T-helper 1 cell treated with Interleukin-12 subunit alpha and Interleukin-12 subunit beta and Interleukin-4 antibody, amounts not matched to agents 30 μg/mL and 1 μg/mL, for 36 hours (primary cell): Measurements from ENCODE around the gene GTF2B.
"Not testable (repeated sequence)": the region's sequence is repeated elsewhere in the genome, so short reads cannot be mapped to it uniquely, and the experiment has no call there.

Source experiments
- H3K27ac Mint-ChIP-seq: one replicate; pipeline ENCODE4 v1.8.0; 2021; ENCODE audit warnings: mild to moderate bottlenecking, mixed read lengths
- H3K27me3 Mint-ChIP-seq: one replicate; pipeline ENCODE4 v1.8.0; 2021; ENCODE audit warnings: low read depth, mixed read lengths
- H3K36me3 Mint-ChIP-seq: one replicate; pipeline ENCODE4 v1.8.0; 2021; ENCODE audit warnings: low read depth, mixed read lengths
- H3K4me1 Mint-ChIP-seq: one replicate; pipeline ENCODE4 v1.8.0; 2021; ENCODE audit warnings: low read depth, mixed read lengths
- H3K4me3 Mint-ChIP-seq: one replicate; pipeline ENCODE4 v1.8.0; 2021; ENCODE audit warnings: mild to moderate bottlenecking, moderate library complexity, mixed read lengths
- H3K9me3 Mint-ChIP-seq: one replicate; pipeline ENCODE4 v1.8.0; 2021; ENCODE audit warnings: mixed read lengths

Gene GTF2B

GRCh38 chr1:88900883-88901282 lies 9.5 kb upstream of the GTF2B start:
- Mint-ChIP-seq H3K27me3 (no peaks in the 10 kb centered on the region), H3K9me3 (no peaks in the 10 kb centered on the region)

DNA sequence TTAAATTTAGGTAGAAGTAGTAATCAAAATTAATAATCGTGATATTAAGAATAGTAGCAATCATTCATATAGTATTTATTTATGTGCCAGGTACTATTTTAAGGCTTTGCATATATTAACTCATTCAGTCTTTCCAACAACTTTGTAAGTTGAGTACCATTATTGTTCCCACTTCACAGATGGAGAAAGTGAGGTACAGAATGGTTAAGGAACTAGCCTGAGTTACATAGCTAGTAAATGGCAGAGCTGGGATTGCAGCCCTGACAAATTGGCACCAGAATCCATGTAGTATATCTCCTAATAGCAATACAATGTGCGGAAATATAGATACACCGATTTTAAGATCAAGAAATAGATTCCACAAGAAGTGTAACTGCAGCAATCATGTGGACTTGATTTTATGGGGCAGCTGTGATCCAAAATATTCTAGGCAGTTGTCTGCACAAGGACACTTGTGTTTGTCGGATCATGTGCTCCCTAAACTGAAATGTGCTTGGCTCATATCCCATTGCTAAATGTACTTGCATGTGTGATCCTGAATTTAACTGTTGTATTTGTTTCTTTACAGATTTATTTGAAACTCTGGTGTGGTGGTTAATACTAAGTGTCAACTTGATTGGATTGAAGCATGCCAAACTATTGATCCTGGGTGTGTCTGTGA lies 5.8 kb upstream of the GTF2B start:
- no peaks in the 10 kb centered on the region for H3K27me3 Mint-ChIP-seq
- H3K4me3 Mint-ChIP-seq: no peak overlapping the region
- peaks cover 13% of the 10 kb centered on the region for H3K4me1 Mint-ChIP-seq
- no peak overlapping the region for H3K27ac Mint-ChIP-seq
- H3K36me3 Mint-ChIP-seq: no peaks in the 10 kb centered on the region
- H3K9me3 Mint-ChIP-seq: peaks cover 1% of the 10 kb centered on the region

More at GRCh38 chr1:88900883-88901282, 9.5 kb upstream of the GTF2B start:
- Mint-ChIP-seq H3K27ac (no peak overlapping the region), H3K4me1 (no peaks in the 10 kb centered on the region), H3K4me3 (no peak overlapping the region), H3K36me3 (no peaks in the 10 kb centered on the region)

- Mint-ChIP-seq H3K9me3 (peaks cover 4% of the 10 kb centered on the region), H3K4me3 (peak overlapping the region; percentile 91), H3K27ac (peak overlapping the region; percentile 91)
Measured at GRCh38 chr1:88892357-88892877, 1.1 kb upstream of the GTF2B start.

DNA sequence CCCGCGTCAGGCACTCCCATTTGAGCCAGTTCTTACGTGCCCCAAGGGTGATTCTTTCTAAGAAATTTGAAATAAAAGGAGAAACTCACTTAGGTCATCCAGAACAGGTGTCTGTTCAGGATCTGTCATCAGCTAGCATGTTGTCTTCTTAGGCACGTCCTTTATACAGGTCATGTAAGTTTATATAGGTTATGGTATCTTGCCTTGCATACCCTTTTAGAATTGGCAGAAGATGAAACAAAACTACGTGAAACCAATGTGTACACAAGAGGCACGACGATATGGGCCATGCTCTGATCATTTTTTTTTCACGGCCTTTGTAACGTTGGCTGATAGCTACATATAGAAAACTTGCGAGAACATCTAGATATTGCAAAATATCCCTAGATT lies 579 bp upstream of the GTF2B start:
- Mint-ChIP-seq H3K36me3 (peaks cover 10% of the 10 kb centered on the region), H3K9me3 (peaks cover 4% of the 10 kb centered on the region), H3K4me1 (peaks cover 38% of the 10 kb centered on the region)

More at GRCh38 chr1:88892357-88892877, 1.1 kb upstream of the GTF2B start:
- peaks cover 7% of the 10 kb centered on the region for H3K36me3 Mint-ChIP-seq
- peaks cover 38% of the 10 kb centered on the region for H3K4me1 Mint-ChIP-seq
- H3K27me3 Mint-ChIP-seq: no peaks in the 10 kb centered on the region

DNA sequence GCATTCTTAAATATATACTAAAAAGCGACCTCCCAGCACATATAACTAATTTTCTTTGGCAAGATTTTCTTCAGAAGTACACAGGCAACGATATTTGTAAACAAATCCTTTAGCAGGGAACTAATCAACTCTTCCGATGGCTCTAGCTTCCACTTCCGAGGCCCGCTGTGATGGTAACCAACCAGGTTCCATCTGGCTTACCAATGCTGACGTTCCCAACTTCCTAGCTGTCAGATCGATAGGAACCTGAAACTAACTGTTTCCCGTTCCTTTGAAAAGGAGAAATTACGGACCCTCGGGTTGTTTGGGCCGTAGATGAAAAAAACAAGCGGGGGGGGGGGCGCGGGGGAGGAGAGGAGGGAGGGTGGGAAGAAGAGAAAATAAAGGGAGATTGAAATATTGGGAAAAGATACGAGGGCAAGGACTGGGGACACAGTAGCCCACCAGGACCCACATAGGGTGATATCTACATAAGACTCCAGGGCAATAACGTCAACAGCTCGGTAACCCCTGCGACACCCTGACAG lies 513 bp downstream of the GTF2B start:
- H3K4me1 Mint-ChIP-seq: peaks cover 38% of the 10 kb centered on the region
- H3K27me3 Mint-ChIP-seq: no peaks in the 10 kb centered on the region
- peaks cover 4% of the 10 kb centered on the region for H3K9me3 Mint-ChIP-seq
- peak overlapping the region; percentile 91 for H3K27ac Mint-ChIP-seq
- H3K36me3 Mint-ChIP-seq: peaks cover 14% of the 10 kb centered on the region
- peak overlapping the region; percentile 91 for H3K4me3 Mint-ChIP-seq

More for the DNA sequence above, 579 bp upstream of the GTF2B start:
- H3K27ac Mint-ChIP-seq: peak overlapping the region; percentile 91
- H3K4me3 Mint-ChIP-seq: peak overlapping the region; percentile 91
- H3K27me3 Mint-ChIP-seq: no peaks in the 10 kb centered on the region

DNA sequence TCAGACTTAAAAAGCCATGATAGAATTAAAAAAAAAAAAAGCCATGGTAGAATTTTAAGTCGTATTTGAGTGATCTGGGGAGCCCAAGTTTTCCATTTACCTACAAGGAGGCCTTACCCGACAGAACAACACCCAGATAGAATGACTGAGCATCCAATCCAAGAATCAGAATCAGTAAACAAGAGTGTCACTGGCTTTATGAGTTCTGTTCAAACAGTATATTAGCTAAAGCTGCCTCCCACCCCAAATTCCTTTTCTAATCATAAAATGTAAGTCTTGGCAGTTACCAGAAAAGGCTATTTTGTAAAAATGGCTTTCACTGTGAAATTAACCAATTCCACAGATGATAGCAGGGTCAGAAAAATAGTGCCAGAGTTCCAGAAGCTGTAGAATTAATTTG lies 1.2 kb downstream of the GTF2B start:
- peaks cover 4% of the 10 kb centered on the region for H3K9me3 Mint-ChIP-seq
- peaks cover 14% of the 10 kb centered on the region for H3K36me3 Mint-ChIP-seq
- no peaks in the 10 kb centered on the region for H3K27me3 Mint-ChIP-seq
- peak overlapping the region; percentile 91 for H3K4me3 Mint-ChIP-seq
- H3K4me1 Mint-ChIP-seq: peaks cover 38% of the 10 kb centered on the region
- H3K27ac Mint-ChIP-seq: peak overlapping the region; percentile 91

DNA sequence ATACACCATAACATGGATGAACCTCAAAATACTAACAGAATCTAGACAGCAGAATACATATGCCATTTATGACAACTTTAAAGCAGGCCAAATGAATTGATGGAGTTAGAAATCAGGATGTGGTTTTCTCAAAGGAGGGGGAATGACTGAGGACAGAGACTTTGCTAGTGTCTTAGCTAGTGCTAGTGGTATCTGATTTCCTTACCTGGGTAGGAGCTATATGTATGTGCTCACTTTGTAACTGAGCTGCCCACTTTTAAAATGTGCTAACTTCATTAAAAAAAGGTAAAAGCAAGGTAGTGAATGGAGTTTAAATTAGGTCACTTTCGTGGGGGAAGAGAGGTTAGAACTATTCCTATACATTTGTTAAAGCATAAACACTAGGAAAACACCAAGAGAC lies 2.6 kb downstream of the GTF2B start:
- Mint-ChIP-seq H3K27me3 (no peaks in the 10 kb centered on the region), H3K27ac (peak overlapping the region; percentile 76), H3K36me3 (peaks cover 18% of the 10 kb centered on the region), H3K4me1 (peaks cover 36% of the 10 kb centered on the region), H3K4me3 (peak overlapping the region; percentile 74), H3K9me3 (peaks cover 4% of the 10 kb centered on the region)

GRCh38 chr1:88885933-88886332 lies 5.4 kb downstream of the GTF2B start:
- Mint-ChIP-seq H3K27ac (no peak overlapping the region), H3K27me3 (no peaks in the 10 kb centered on the region), H3K4me3 (no peak overlapping the region), H3K9me3 (no peaks in the 10 kb centered on the region), H3K4me1 (peaks cover 27% of the 10 kb centered on the region), H3K36me3 (peaks cover 24% of the 10 kb centered on the region)

- Mint-ChIP-seq H3K4me1 (peaks cover 12% of the 10 kb centered on the region), H3K4me3 (no peak overlapping the region), H3K9me3 (no peaks in the 10 kb centered on the region), H3K27ac (no peak overlapping the region), H3K36me3 (peaks cover 23% of the 10 kb centered on the region), H3K27me3 (no peaks in the 10 kb centered on the region)
Measured at GRCh38 chr1:88883156-88883555, 8.2 kb downstream of the GTF2B start.

- not testable (repeated sequence) for H3K9me3 Mint-ChIP-seq, H3K4me3 Mint-ChIP-seq, H3K27me3 Mint-ChIP-seq, H3K27ac Mint-ChIP-seq
- peaks cover 16% of the 10 kb centered on the region for H3K36me3 Mint-ChIP-seq
- H3K4me1 Mint-ChIP-seq: peaks cover 16% of the 10 kb centered on the region
Measured at GRCh38 chr1:88880717-88881116, 10.7 kb downstream of the GTF2B start.

DNA sequence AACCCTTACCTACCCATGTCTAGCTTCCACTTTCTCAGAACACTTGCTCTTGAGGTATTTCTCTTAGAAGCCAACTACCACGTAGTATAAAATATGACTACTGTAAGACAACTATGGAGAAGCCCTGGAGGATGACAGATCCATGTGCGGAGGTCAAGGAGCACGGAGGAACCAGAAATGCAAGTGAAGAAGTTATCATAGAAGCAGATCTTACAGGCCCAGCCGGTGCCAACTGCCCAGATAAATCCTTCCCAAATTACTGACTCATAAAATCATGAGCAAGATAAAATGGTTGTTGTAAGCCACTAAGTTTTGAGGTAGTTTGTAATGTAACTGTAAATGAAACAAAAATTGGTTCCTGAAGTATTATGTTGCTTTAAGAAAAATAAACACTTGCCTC lies 12.6 kb downstream of the GTF2B start:
- H3K4me1 Mint-ChIP-seq: peaks cover 20% of the 10 kb centered on the region
- H3K36me3 Mint-ChIP-seq: peaks cover 14% of the 10 kb centered on the region
- no peak overlapping the region for H3K4me3 Mint-ChIP-seq
- no peaks in the 10 kb centered on the region for H3K27me3 Mint-ChIP-seq
- H3K27ac Mint-ChIP-seq: peak overlapping the region; percentile 15
- no peaks in the 10 kb centered on the region for H3K9me3 Mint-ChIP-seq

DNA sequence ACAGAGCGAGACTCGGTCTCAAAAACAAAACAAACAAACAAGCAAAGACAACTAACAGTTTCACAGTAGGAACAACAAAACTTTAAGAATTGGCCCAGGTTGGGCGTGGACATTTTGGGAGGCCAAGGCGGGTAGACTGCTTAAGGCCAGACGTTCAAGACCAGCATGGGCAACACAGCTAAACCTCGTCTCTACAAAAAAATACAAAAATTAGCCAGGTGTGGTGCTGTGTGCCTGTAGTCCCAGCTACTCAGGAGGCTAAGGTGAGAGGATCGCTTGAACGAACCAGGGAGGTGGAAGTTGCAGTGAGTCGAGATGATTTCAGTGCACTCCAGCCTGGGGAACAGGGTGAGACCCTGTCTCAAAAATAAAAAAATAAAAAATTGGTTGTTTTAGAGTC lies 13.5 kb downstream of the GTF2B start:
- H3K4me1 Mint-ChIP-seq: peaks cover 22% of the 10 kb centered on the region
- no peak overlapping the region for H3K4me3 Mint-ChIP-seq

DNA sequence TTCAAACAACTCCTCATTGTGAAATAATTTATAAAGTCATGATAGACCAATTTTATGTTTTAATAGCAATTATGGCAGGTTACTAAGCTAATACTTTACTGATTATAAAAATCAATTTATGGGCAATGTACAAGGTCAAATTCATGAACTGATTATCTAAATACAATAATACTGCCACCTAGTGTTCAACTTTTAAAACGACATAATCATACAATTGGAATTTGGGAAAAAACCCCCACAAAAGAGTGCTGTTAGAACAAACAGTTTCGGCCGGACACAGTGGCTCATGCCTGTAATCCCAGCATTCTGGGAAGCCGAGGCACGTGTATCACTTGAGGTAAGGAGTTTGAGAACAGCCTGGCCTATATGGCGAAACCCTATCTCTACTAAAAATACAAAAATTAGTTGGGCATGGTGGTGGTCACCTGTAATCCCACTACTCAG lies 14.0 kb downstream of the GTF2B start:
- peaks cover 20% of the 10 kb centered on the region for H3K4me1 Mint-ChIP-seq
- no peak overlapping the region for H3K27ac Mint-ChIP-seq
- no peaks in the 10 kb centered on the region for H3K27me3 Mint-ChIP-seq
- peaks cover 19% of the 10 kb centered on the region for H3K36me3 Mint-ChIP-seq
- H3K4me3 Mint-ChIP-seq: no peak overlapping the region
- H3K9me3 Mint-ChIP-seq: no peaks in the 10 kb centered on the region

More for the DNA sequence above, 13.5 kb downstream of the GTF2B start:
- Mint-ChIP-seq H3K27me3 (no peaks in the 10 kb centered on the region), H3K27ac (no peak overlapping the region), H3K9me3 (no peaks in the 10 kb centered on the region), H3K36me3 (peaks cover 17% of the 10 kb centered on the region)

DNA sequence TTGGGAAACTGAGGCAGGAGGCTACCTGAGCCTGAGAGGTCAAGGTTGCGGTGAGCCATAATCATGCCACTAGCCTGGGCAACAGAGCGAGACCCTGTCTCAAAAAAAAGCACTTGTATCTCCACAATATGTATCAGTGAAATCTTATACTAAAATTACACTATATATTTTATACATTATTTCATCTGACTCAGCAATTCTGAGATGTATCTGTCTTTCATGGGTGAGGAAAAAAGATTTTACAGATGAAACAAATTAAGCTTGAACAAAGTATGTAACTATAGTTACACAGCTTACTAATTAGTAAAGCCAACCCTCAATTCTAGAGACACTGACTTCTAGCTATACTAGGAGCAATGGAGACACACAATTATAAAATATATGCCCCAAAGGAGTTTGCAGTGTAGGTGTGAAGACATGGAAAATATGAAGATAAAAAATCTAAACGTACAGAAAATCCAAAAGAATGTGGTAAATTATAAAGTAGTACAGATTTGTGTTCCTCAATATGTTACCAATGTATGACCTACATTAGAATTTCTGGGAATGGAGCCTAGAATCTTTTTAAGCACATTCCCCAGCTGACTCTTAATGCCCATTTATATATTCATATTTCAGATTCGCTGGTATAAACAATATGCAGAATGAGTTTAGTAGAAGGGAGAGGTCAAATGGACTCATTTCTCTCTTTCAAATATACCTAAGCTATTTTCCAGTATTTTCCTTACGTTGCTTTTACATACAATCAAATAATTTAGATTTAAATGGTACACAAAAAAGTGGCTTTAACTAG lies 14.6 kb downstream of the GTF2B start:
- H3K4me1 Mint-ChIP-seq: peaks cover 16% of the 10 kb centered on the region

More for the DNA sequence above, 14.6 kb downstream of the GTF2B start:
- Mint-ChIP-seq H3K27ac (no peak overlapping the region), H3K4me3 (no peak overlapping the region), H3K36me3 (peaks cover 15% of the 10 kb centered on the region), H3K9me3 (no peaks in the 10 kb centered on the region), H3K27me3 (no peaks in the 10 kb centered on the region)
